ENCODE results near the gene KLF11. TPM values are rescaled to one million over a fixed set of nuclear protein-coding genes. Genes with fewer than 3 reads are reported as not detected.

KLF11 gene
- total RNA-seq, 2 donors from 2014 or later: 5.9 to 11.0 TPM

DNA sequence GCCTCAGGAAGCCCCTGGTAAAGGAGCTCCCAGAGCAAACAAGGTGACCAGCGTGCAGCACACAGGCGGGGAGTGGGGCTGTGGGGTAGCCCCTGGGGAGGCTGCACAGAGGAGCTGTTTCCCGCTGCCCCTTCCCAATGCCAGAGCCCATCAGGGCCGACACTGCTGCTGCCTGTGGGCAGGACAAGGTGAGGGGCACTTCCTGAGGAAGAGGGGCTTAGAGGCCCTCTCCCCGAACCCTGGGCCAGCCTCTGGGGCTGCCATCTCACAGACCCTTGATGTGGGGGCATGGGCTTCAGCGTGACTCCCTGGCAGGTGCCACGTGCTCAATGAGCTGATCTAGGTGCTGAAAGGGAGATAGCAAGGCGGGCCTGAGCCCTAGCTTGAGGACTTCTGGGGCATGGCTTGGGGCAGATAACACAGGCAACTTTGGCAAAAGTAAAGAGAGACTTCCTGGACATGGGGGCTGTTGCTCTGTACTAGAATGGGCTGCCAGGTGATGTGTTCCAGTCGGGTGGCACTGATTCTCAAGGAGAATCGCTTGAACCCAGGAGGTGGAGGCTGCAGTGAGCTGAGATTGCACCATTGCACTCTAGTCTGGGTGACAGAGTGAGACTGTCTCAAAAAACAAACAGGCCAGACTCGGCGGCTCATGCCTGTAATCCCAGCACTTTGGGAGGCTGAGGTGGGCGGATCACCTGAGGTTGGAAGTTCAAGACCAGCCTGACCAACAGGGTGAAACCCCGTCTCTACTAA is 9.9 kb upstream of the KLF11 start:
- no peak for ATAC-seq (replicated peaks in 1 of 2)
- Mint-ChIP-seq H3K36me3 (ENCODE audit: insufficient read depth in 2 of 2) (no peaks in the 10 kb centered on the region), H3K27ac (no peak overlapping the region), H3K4me1 (ENCODE audit: low read depth) (peaks cover 38% of the 10 kb centered on the region), H3K27me3 (ENCODE audit: low read depth) (no peaks in the 10 kb centered on the region), H3K4me3 (no peak overlapping the region), H3K9me3 (no peaks in the 10 kb centered on the region)
- no peak for DNase-seq

DNA sequence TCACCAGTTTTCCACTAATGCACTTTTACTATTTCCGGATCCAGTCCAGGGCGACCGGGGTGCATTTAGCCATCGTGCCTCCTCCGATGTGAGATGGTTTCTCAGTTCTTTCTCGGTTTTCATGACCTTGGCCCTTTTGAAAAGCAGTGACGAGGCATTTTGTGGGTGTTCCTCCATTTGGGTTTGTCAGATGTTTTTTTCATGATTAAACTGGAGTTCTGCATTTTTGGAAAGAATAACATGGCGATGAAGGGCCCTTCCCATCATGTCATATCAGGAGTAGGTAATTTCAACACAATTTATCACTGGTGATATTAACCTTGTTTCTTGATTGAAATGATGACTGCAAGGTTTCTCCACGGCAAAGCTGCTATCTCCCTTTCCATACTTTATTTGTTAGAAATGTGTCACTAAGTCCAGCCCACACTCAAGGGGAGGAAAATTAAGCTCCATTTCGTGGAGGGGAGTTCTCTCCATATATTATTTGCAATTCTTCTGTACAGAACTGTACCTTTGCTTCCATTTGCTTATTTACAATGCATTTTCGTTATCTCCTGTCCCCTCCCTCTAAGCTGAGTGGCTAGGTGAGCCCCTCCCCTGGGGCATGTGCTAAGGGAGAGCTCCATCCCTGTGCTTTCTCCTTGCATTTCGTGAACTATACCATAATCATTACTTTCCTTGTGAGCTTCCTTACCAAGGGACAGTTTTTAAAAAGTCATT is 8.9 kb upstream of the KLF11 start:
- H3K27me3 Mint-ChIP-seq (ENCODE audit: low read depth): no peaks in the 10 kb centered on the region
- H3K4me3 Mint-ChIP-seq: no peak overlapping the region
- no peak for DNase-seq
- no peak overlapping the region for H3K27ac Mint-ChIP-seq
- H3K4me1 Mint-ChIP-seq (ENCODE audit: low read depth): peaks cover 27% of the 10 kb centered on the region
- no peak for ATAC-seq (replicated peaks in 1 of 2)
- no peaks in the 10 kb centered on the region for H3K9me3 Mint-ChIP-seq
- H3K36me3 Mint-ChIP-seq (ENCODE audit: insufficient read depth in 2 of 2): no peaks in the 10 kb centered on the region

DNA sequence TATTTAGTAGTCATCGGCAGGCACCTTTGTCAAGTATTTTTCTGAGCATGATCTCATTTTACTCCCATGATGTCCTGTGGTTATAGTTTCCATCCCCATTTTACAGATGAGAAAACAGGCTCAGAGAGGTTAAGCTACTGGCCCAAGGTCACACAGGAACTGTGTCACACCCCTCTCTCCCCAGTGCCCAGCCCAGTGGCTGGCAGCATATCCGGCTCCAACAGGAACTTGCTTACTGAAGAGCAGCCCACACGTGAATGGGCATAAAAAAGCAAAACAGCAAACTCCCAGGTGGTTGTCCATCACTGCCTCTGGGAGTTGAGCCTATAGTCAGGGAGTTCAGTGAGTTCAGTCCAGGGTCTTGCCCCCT is 8.3 kb upstream of the KLF11 start:
- Mint-ChIP-seq H3K27ac (no peak overlapping the region), H3K27me3 (ENCODE audit: low read depth) (no peaks in the 10 kb centered on the region), H3K36me3 (ENCODE audit: insufficient read depth in 2 of 2) (no peaks in the 10 kb centered on the region), H3K4me1 (ENCODE audit: low read depth) (peaks cover 22% of the 10 kb centered on the region), H3K9me3 (no peaks in the 10 kb centered on the region), H3K4me3 (no peak overlapping the region)
- no peak for ATAC-seq (replicated peaks in 1 of 2)
- no peak for DNase-seq

DNA sequence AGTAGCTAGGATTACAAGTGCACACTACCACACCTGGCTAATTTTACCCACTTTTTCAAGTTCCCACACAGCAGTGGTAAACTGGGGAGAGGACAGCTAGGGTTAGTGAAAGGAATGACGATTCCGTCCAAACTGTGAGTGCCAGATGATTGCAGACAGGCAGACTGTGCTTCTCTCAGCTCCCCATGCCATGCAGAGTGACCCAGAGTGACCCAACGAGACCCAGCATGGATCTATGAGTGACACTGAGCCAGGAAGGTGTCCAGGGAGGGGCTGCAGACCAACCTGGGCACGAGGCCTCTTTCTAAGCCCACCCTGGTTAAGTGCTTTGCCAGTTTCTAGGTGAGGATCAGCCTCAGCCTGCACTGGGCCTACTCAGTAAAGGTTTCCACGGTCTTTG is 7.7 kb upstream of the KLF11 start:
- no peak overlapping the region for H3K4me3 Mint-ChIP-seq
- no peaks in the 10 kb centered on the region for H3K9me3 Mint-ChIP-seq
- H3K27me3 Mint-ChIP-seq (ENCODE audit: low read depth): peaks cover 2% of the 10 kb centered on the region

DNA sequence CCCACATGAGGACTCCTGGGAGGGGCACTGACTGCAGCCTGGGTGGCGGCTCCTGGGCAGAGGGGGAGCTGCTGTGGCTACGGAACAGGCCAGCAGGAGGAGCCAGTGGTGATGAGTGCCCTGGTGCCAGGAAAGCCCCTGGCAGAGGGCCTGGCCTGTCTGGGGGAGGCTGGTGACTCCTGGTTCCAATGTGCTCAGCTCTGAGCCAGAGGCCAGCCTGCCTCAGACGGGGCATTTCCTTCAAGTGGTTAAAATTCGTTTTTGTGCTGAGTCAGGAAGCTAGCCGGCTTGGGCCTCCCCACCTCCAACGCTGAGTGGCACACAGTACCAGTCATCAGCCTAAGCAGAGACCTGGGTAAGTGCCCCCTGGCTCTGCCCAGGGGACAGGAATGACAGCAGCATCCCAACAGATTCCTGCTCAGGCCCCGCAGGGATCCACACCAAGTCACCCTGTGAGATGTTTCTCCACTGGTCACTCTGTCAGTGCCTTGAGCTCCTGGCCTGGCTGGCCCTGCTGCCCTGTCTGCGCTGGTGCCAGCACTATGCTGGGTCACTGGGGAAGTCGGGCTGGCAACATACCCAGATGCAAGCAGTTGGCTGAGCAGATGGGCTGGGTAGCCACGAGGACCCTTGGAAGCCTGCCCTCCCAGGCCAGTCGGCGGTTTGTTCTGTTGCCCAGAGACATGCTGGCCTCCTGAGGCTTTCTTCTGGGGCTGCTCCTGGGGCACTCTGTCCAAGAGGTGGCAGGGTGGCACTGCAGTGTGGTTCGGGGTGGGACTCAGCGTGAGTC is 7.1 kb upstream of the KLF11 start:
- Mint-ChIP-seq H3K27ac (no peak overlapping the region), H3K4me1 (ENCODE audit: low read depth) (peaks cover 18% of the 10 kb centered on the region), H3K36me3 (ENCODE audit: insufficient read depth in 2 of 2) (no peaks in the 10 kb centered on the region), H3K4me3 (no peak overlapping the region), H3K9me3 (no peaks in the 10 kb centered on the region), H3K27me3 (ENCODE audit: low read depth) (peaks cover 8% of the 10 kb centered on the region)
- DNase-seq (peak; percentile 61 to 70), ATAC-seq (replicated peaks in 1 of 2) (peak; percentile 88 to 93)

More for the DNA sequence above, 7.7 kb upstream of the KLF11 start:
- no peak overlapping the region for H3K27ac Mint-ChIP-seq
- no peaks in the 10 kb centered on the region for H3K36me3 Mint-ChIP-seq (ENCODE audit: insufficient read depth in 2 of 2)
- no peak for DNase-seq
- peaks cover 18% of the 10 kb centered on the region for H3K4me1 Mint-ChIP-seq (ENCODE audit: low read depth)
- no peak for ATAC-seq (replicated peaks in 1 of 2)

DNA sequence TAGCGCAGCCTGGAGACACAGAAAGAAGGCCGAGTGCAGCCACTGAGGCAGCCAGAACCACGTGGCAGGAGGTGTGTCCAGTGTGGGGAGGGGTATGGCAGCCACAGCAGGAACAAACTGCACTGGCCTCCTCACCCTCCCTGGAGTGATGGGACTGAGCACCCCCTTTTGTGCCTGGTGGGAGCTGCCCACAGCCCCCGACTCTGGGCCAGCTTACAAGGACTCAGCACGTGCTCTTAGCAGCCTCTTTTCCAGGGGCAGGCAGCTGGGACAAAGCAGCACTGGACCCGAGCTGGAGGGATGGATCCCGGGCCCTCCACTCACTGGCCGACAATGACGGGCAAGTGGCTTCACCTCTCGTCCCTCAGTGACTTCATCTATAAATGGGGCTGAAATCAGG is 5.2 kb upstream of the KLF11 start:
- Mint-ChIP-seq H3K4me1 (ENCODE audit: low read depth) (peaks cover 25% of the 10 kb centered on the region), H3K9me3 (no peaks in the 10 kb centered on the region), H3K27me3 (ENCODE audit: low read depth) (peaks cover 21% of the 10 kb centered on the region), H3K27ac (no peak overlapping the region), H3K4me3 (no peak overlapping the region), H3K36me3 (ENCODE audit: insufficient read depth in 2 of 2) (peaks cover 0 to 2% of the 10 kb centered on the region in 2 donors)
- DNase-seq: no peak
- no peak for ATAC-seq (replicated peaks in 1 of 2)

DNA sequence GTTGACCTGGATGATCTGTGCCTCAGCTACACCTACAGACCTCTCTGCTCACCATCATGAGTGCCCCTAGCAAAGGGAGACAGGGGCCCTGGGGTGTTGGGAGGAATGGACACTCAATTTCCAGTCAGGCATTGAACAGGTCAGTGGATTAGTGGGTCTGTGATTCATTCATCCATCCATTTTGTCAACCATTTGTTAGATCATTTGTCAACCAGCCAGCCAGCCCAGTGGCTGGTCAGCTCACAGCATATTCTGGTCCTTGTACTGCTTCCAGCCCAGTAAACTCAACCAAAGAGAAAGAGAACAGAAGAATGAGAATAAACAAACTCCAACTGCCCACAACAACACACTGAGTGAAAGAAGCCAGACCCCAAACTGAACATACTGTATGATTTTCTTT is 4.6 kb upstream of the KLF11 start:
- Mint-ChIP-seq H3K27ac (no peak overlapping the region), H3K4me3 (no peak overlapping the region)
- no peak for ATAC-seq (replicated peaks in 1 of 2)

DNA sequence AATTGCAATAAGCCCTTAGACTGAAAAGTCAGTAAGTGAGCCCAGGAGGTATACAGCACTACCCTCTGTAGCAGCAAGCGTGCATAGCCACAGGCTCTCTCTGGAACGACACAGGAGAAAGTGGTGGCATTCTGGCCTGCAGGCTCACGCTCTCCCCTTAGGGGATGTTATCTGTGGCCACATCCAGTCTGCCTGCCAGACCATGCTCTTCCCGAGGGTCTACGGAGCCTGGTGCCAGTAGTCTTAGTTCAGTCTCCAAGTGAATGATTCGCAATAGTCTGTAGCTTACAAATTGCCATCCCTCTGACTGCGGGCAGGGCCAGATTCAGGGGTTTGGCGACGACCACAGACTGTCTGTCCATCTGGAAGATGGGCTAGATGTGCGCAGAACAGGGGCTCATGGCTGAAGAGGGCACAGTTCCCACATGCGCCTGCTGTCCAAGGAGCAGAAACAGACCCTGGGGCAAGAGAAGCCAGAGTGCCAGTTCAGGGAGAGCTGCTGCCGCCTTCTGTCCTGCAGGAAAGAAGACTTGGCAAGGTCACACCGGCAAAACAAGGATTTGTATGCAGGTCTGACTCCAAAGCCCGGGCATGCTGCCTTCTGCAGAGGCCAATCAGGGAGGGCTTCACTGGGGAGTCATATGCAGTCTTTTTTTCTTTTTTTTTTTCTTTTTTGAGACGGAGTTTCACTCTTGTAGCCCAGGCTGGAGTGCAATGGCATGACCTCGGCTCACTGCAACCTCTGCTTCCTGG is 3.5 kb upstream of the KLF11 start:
- H3K36me3 Mint-ChIP-seq (ENCODE audit: insufficient read depth in 2 of 2): peaks cover 0 to 2% of the 10 kb centered on the region in 2 donors
- H3K4me3 Mint-ChIP-seq: no peak overlapping the region
- ATAC-seq (replicated peaks in 1 of 2): no peak
- no peaks in the 10 kb centered on the region for H3K9me3 Mint-ChIP-seq
- peaks cover 24% of the 10 kb centered on the region for H3K4me1 Mint-ChIP-seq (ENCODE audit: low read depth)
- no peak overlapping the region for H3K27ac Mint-ChIP-seq
- DNase-seq: no peak
- H3K27me3 Mint-ChIP-seq (ENCODE audit: low read depth): peaks cover 21% of the 10 kb centered on the region

More for the DNA sequence above, 4.6 kb upstream of the KLF11 start:
- peaks cover 25% of the 10 kb centered on the region for H3K4me1 Mint-ChIP-seq (ENCODE audit: low read depth)
- no peaks in the 10 kb centered on the region for H3K9me3 Mint-ChIP-seq
- peaks cover 21% of the 10 kb centered on the region for H3K27me3 Mint-ChIP-seq (ENCODE audit: low read depth)
- no peak for DNase-seq
- peaks cover 0 to 2% of the 10 kb centered on the region in 2 donors for H3K36me3 Mint-ChIP-seq (ENCODE audit: insufficient read depth in 2 of 2)

DNA sequence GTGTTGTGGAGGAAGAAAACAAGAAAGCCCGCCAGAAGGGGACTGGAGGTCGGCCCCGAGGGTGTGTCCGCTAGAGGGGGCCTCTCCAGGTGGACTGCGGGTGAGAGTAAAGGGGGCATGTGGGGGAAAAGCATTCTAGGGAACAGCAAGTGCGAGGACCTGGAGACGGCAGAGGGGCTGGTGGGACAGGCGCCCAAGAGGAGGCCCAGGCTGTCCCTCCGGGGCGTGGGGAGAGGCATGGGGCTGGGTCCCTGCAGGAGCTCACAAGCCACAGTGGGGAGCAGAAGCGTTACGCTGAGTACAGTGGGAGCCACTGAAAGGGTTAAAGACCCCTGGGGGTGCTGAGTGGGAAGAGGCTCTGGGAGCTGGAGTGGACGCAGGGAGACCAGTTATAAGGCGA is 1.6 kb upstream of the KLF11 start:
- H3K4me3 Mint-ChIP-seq: peak overlapping the region; percentile 3 to 85
- H3K36me3 Mint-ChIP-seq (ENCODE audit: insufficient read depth in 2 of 2): peaks cover 0 to 2% of the 10 kb centered on the region in 2 donors
- ATAC-seq (replicated peaks in 1 of 2): no peak
- no peaks in the 10 kb centered on the region for H3K9me3 Mint-ChIP-seq
- H3K27me3 Mint-ChIP-seq (ENCODE audit: low read depth): peaks cover 21% of the 10 kb centered on the region
- H3K4me1 Mint-ChIP-seq (ENCODE audit: low read depth): peaks cover 13% of the 10 kb centered on the region
- DNase-seq: no peak
- no peak overlapping the region for H3K27ac Mint-ChIP-seq

DNA sequence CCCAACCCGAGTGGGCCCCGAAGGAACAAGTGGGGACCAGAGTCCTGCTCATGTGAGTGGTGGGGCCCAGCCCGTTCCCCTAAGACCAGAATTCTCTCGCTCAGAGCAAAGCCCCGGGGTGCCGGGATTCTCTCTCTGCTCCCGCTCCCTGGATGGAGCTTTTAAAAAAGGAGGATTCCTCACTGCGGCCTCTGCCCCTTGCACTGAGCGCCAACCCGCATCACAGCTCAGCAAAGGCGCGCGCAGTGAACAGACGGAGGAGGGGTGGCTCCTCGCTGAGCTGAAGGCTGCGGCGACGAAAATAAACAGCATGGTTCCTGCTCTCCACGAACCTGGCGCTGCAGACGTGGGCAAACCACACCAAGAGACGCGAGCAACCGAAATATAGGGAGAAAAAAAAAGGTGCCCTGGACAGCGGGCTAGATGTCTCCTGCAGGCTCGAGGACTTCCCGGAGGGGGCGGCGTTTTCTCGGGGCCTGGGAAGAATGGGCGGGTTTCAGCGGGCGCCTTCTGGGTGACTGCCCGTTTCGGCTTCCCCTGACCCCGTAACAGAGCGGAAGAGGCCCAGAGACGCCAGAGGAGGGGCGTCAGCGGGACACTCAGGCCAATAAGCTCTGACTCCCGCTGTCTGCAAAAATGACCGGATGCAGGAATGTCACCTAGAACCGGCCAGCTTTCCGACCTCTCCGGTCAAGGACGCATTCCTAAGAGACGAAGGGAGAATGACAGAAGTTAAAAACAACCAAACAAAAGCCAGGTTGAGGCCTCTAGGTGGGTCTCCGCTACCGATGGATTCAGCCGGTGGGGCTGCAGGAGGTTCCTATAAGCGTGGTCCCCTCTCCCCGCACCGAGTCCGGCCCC is 819 bp upstream of the KLF11 start:
- Mint-ChIP-seq H3K27ac (peak overlapping the region; percentile 83), H3K9me3 (no peaks in the 10 kb centered on the region), H3K36me3 (ENCODE audit: insufficient read depth in 2 of 2) (peaks cover 0 to 2% of the 10 kb centered on the region in 2 donors), H3K4me3 (peak overlapping the region; percentile 85 to 87), H3K27me3 (ENCODE audit: low read depth) (peaks cover 21% of the 10 kb centered on the region), H3K4me1 (ENCODE audit: low read depth) (peaks cover 13% of the 10 kb centered on the region)
- DNase-seq: peak; percentile 19 to 34
- no peak for ATAC-seq (replicated peaks in 1 of 2)

DNA sequence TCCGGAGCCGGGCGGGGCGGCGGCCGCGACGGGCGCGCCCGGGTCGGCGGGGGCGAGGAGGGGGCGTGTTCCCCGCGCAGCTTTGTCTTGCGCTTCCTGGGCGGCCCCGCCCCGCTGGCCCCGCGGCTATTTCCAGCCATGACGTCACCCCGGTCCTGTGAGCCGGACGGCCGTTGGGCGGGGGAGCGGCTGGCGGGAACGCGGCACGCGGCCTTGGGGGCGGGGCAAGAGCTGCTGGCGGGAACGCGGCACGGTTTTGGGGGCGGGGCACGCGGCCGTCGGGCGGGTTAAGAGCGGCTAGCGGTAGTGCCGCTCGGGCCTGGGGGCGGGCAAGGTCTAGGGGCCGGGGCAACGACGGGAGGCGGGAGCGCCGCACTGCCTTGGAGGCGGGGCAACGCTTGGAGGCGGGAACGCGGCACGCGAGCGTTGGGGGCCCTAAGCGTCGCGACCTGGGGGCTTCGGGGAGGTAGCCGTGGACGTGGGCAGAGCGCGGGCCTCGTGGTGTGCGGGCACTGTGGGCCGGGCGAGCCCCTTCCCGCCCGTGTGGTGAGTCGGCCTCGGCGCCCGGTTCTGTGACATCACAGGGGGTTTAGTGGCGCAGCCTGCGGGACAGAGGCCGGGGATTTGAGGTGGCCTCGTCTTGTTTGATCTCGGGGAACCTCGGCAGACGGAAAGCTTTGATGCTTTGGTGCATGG is 704 bp downstream of the KLF11 start:
- peak overlapping the region; percentile 44 for H3K27ac Mint-ChIP-seq
- peak overlapping the region; percentile 83 to 91 for H3K4me3 Mint-ChIP-seq
- ATAC-seq (replicated peaks in 1 of 2) (peak; percentile 78 to 80), DNase-seq (peak; percentile 94 to 97)
- no peaks in the 10 kb centered on the region for H3K9me3 Mint-ChIP-seq
- H3K27me3 Mint-ChIP-seq (ENCODE audit: low read depth): peaks cover 21% of the 10 kb centered on the region
- H3K4me1 Mint-ChIP-seq (ENCODE audit: low read depth): peaks cover 13% of the 10 kb centered on the region
- peaks cover 0 to 2% of the 10 kb centered on the region in 2 donors for H3K36me3 Mint-ChIP-seq (ENCODE audit: insufficient read depth in 2 of 2)

Measured in activated T-cell treated with anti-CD3 and anti-CD28 coated beads, Interleukin-2, amount 50 U/mL, for 72 hours (primary cell).